Activated CD8-positive, alpha-beta T cell treated with anti-CD3 and anti-CD28 coated beads for 36 hours (primary cell): Measurements from ENCODE around the gene CTNNB1. TPM values are rescaled to one million over a fixed set of nuclear protein-coding genes. Genes with fewer than 3 reads are reported as not detected.

Experiments used
- ATAC-seq: fragments of 200-7000 bp; cut with Tn5 transposase; one replicate; pipeline ENCODE4 v1.10.0; 2021; ENCODE audit warnings: mild to moderate bottlenecking, moderate library complexity
- CTCF ChIA-PET: fragments of 350-600 bp; sonication (Branson Sonifier 250); formaldehyde crosslinking; loops from one replicate; lab custom pipeline; 2021; ENCODE audit warnings: antibody characterized with exemption; lab: Charles Lee
- POLR2A ChIA-PET: fragments of 350-600 bp; sonication (Branson Sonifier 250); formaldehyde crosslinking; loops from one replicate; lab custom pipeline; 2021; ENCODE audit warnings: antibody characterized with exemption; lab: Charles Lee
- DNase-seq: peaks from one replicate; pipeline ENCODE4 v3.0.0-alpha.2; 2020
- H3K27ac Mint-ChIP-seq: one replicate; pipeline ENCODE4 v1.8.0; 2021; ENCODE audit warnings: mild to moderate bottlenecking, mixed read lengths
- H3K27me3 Mint-ChIP-seq: one replicate; pipeline ENCODE4 v1.8.0; 2021; ENCODE audit warnings: mixed read lengths
- H3K36me3 Mint-ChIP-seq: one replicate; pipeline ENCODE4 v1.8.0; 2021; ENCODE audit warnings: low read depth, mixed read lengths
- H3K4me1 Mint-ChIP-seq: one replicate; pipeline ENCODE4 v1.8.0; 2021; ENCODE audit warnings: low read depth, mixed read lengths
- H3K4me3 Mint-ChIP-seq: one replicate; pipeline ENCODE4 v1.8.0; 2021; ENCODE audit warnings: mild to moderate bottlenecking, moderate library complexity, mixed read lengths
- H3K9me3 Mint-ChIP-seq: one replicate; pipeline ENCODE4 v1.8.0; 2021; ENCODE audit warnings: mixed read lengths
- CTCF ChIP-seq: fragments of 200-600 bp; IDR thresholded peaks from one replicate; pipeline ENCODE4 v1.8.0; 2022; ENCODE audit warnings: antibody characterized with exemption, mild to moderate bottlenecking
- intact Hi-C: fragments of 100-400 bp; cut with micrococcal nuclease; formaldehyde crosslinking; loops from one replicate; pipeline ENCODE4 v1.10.0; 2022
- total RNA-seq, 2 experiments: library from RNA; stranded (reverse); gene quantifications; one replicate each; pipeline ENCODE4 v1.2.3, GENCODE V29; 2021

CTNNB1 gene
- total RNA-seq: 100 to 1,000 TPM in 1 of 2 experiments, 10 to 100 TPM in 1; 99.9 to 104 TPM

GRCh38 chr3:41198950-41199865 lies at the start of gene CTNNB1:
CTNNB1 (plus strand) TSS chr3:41199505; CDS start chr3:41224069, 24,564 bp downstream.
- peaks cover 12% of the 10 kb centered on the region for H3K27me3 Mint-ChIP-seq
- no peak for TF ChIP-seq CTCF
- ATAC-seq: peak; percentile 87
- H3K9me3 Mint-ChIP-seq: no peaks in the 10 kb centered on the region
- peak within 1 kb of the TSS; percentile 89 for H3K27ac Mint-ChIP-seq
- peaks cover 13% of the 10 kb centered on the region for H3K36me3 Mint-ChIP-seq
- peak; percentile 90 for DNase-seq
- CTCF ChIA-PET: interaction anchor here (1.1 to 2.3 kb wide), 3 partner anchors 17 to 82 kb away, joined by 3 to 7 read pairs (median 5); no protein-coding TSS in a partner anchor
- intact Hi-C loops: no loop called here
- peaks cover 31% of the 10 kb centered on the region for H3K4me1 Mint-ChIP-seq
- peak within 1 kb of the TSS; percentile 93 for H3K4me3 Mint-ChIP-seq
- POLR2A ChIA-PET: interaction anchor here (0.6 to 5.0 kb wide), 30 partner anchors 9 to 1792 kb away, joined by 3 to 60 read pairs (median 4); partner anchors contain the start of genes RPSA and ULK4

- intact Hi-C loops: no loop called here
- ChIA-PET POLR2A (no interaction called here), CTCF (no interaction called here)
- Mint-ChIP-seq H3K9me3 (no peaks in the 10 kb centered on the region), H3K27me3 (peaks cover 6% of the 10 kb centered on the region), H3K4me1 (peaks cover 16% of the 10 kb centered on the region), H3K4me3 (no peak overlapping the region), H3K36me3 (no peaks in the 10 kb centered on the region), H3K27ac (no peak overlapping the region)
- TF ChIP-seq CTCF: no peak
- no peak for ATAC-seq
- DNase-seq: no peak
These were observed 43.5 kb upstream of the CTNNB1 start for GRCh38 chr3:41155834-41156233.

- intact Hi-C loops: no loop called here
- ChIA-PET CTCF (no interaction called here), POLR2A (interaction anchor here (0.6 kb wide), 1 partner anchor 13 kb away, joined by 3 read pairs; no protein-coding TSS in a partner anchor)
- Mint-ChIP-seq H3K4me1 (peaks cover 16% of the 10 kb centered on the region), H3K27ac (no peak overlapping the region), H3K4me3 (no peak overlapping the region), H3K9me3 (no peaks in the 10 kb centered on the region), H3K27me3 (peaks cover 6% of the 10 kb centered on the region), H3K36me3 (no peaks in the 10 kb centered on the region)
- TF ChIP-seq CTCF: no peak
- DNase-seq (no peak), ATAC-seq (peak; percentile 17)
These were observed 40.4 kb upstream of the CTNNB1 start for GRCh38 chr3:41158947-41159346.

GRCh38 chr3:41159588-41160189 lies 39.6 kb upstream of the CTNNB1 start:
- ChIA-PET POLR2A (interaction anchor here (0.6 kb wide), 1 partner anchor 13 kb away, joined by 3 read pairs; no protein-coding TSS in a partner anchor), CTCF (no interaction called here)
- peak; percentile 45 for ATAC-seq
- intact Hi-C loops: no loop called here
- Mint-ChIP-seq H3K27ac (no peak overlapping the region), H3K9me3 (no peaks in the 10 kb centered on the region), H3K36me3 (no peaks in the 10 kb centered on the region), H3K27me3 (peaks cover 6% of the 10 kb centered on the region), H3K4me1 (peaks cover 16% of the 10 kb centered on the region), H3K4me3 (no peak overlapping the region)
- DNase-seq: no peak
- no peak for TF ChIP-seq CTCF
